ELF-1 (cell line): ENCODE measurements around the gene NCK2.
A peak's percentile ranks its signal among the peaks of the same experiment; 100 is the strongest.

ENCODE experiments used
- DNase-seq: peaks from one replicate; pipeline ENCODE4 v3.0.0-alpha.2; 2016; ENCODE audit warnings: low read depth, low spot score

The NCK2 gene

DNA sequence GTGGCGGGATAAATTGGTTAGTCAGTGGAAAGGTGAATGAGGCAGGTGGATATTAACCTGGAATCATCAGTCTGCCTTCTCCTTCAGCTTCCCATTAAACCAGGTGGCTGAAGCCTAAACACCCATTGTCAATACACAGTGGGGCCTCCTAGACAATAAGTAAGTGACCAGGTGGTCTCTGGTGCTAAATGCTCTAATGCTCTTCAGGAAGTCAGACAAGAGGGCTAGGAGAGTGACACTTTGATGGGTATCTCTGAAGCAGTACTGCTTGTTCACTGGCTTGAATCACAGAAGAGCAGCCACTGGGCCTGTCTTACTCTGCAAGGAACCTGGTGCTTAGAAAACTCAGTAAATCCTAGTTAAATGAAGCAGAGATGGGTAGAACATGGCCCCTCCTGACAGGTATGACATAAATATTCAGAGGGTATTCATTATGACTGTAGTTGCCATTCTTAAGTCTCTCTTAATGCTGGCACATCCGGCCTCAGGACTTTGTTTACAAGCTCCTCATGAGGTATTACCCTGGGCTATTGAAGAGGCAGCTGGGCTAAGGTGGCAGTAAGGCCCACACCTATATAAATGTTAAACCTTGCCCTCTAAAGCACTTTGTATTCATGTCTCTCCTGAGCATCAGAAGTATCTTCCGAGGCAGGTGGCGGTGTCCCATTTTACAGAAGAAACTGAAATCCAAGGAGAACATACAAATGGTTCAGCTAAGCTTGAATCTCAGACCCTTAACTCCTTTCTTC, 104.9 kb downstream of the NCK2 start:
- no peak for DNase-seq

DNA sequence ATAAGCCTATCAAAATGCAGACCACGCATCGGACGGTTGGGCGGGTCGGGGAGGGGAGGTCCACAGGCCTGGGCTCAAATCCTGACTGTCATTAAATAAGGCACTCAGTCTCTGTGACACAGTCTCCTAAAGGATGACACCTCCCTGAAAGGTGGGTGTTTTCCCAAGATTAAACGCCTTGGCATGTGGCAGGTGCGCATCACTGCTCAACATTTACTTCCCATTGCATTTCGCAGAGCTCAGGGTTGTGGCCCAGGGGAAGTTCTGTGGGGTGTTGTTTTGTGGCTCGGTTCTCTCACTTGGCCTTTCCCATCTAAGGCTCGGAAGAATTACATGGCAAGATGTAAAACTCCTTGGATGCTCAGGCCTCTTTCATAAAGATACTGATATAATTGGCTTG, 107.4 kb downstream of the NCK2 start:
- DNase-seq: no peak

DNA sequence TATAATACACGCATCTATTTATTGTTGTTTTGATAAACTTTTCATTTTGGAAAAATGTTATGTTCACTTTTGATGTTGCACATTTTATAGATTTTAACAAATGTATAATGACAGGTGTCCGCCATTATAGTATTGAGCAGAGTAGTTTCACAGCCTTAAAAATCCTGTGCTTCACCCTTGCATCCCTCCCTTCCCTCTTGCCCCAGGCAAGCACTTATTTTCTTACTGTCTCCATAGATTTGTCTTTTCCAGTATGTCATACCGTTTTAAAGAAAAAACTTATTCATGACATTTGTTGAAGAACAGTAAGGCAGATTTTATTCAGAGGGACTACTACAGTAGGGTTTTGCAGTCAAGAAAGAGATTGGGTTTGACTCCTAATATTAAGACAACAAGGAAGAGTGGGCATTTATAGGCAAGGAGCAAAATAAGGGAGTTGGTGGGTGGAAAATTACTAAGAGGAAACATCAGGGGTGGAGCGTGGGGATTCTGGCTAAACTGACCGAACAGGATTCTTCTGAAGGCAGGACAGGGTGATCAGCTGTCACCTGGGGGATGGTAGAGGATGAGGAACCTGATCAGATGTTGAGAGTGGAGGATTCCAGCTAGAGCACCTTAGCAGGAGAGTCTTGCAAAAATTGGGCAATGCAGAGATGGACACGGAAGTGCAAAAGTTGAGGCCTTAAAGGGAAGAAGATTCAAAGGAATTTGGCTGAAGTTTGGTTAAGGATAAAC, 108.8 kb downstream of the NCK2 start:
- peak; percentile 75 for DNase-seq

DNA sequence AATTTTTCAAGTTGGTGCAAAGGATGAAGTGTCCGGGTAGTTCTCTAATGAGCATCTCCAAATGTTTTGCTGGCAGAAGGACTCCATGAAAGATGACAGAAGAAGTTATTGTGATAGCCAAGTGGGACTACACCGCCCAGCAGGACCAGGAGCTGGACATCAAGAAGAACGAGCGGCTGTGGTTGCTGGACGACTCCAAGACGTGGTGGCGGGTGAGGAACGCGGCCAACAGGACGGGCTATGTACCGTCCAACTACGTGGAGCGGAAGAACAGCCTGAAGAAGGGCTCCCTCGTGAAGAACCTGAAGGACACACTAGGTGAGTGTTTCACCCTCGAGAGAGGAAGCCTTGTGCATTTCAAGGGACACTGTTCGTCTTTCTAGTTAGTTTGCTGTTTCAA, 110.3 kb downstream of the NCK2 start:
- no peak for DNase-seq

DNA sequence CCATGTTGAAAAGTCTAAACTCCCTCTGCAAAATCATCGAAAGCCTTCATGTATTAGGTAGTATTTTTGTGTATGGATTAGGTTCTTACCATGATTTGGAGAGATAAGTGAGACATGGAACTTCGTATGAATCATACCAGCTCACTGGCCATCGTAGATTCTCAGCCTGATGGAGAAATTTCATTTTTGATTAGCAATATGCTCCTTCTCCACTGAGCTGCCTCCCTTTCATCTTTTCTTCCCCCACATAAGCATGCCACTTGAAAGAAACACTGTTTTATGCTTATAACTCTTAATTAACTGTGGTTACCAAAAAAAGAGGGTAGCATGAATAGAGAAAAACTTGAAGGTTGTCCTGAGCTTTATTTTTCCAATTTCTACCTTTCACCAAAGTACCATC, 111.9 kb downstream of the NCK2 start:
- no peak for DNase-seq

DNA sequence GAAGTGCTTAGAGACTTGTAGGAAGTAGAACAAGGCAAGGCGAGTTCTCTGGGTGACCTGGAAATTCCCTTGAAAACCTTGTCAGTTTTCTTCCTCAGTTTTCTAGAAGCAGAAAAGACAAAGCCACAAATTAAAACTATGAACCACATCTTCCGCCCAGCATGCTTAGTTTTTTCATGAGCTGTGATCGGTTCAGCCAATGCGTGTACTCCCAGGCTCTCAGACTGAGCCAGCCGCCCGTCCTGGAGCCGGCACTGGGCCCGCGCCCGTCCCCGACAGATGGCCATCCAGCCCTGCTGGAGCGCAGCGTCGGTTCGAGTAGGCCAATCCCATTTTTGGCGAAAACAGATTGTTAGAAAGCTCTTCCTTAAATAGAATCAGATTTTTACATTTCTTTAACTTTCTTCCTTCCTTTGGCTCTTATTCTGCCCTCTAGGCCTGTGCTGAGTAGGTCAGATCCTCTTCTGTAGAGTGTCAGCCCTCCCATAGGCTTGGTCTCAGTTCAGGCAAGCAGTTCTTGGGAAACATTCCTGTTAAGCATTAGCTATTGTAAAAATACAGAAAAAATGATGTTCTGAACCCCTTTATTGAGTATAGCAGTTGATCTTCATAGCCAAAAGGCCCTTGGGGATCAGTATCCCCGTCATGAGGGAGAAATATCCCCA, 112.5 kb downstream of the NCK2 start:
- peak; percentile 32 for DNase-seq

DNA sequence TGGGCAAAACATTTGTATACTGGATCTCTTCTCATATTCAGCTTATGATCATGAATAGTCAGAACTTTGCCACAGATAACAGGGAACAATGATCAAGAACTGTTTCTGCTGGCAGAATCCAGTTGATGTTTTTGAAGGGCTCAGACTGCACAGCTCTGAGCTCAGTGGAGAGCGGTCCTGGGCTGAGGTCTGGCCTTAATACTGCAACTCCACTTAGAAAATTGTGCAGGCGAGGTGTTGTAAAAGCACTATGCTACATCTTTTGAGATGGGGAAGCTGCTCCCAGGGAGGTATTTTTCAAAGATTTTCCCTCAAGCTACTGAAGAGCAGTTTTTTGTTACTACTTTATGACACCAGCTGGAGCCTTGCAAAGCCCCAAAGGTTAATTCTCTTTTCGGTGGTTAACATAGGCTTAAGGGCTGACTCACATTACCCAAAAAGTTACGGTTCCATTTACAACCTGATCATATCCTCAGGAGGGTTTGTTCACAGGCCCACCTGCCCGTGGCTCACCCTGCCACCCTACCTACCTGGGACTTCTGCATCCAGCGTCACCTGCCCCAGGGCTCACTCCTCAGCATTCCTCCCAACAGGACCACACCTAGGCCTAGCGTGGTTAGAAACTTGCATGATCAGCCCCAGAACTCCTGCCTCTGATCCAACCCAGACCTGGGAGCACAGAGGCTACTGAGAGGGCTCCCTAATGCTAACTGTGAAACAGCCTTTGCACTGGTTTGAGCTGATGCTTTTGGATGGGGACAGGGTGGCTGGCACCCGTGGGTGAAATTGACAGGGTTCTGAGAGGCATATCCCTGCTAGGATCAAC, 114.4 kb downstream of the NCK2 start:
- DNase-seq: peak; percentile 84

DNA sequence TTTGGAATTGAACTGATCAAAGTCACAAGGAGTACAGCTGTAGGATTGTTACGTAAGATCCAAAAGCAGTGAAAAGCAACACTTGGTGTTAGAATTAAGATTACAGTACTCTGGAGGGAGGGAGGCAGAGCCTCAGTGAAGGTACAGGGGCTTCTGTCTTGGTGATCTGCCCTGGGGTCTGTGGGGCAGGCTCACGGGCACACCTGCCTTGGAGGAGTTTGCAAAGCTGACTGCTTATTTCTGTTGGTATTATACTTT, 114.9 kb downstream of the NCK2 start:
- no peak for DNase-seq

DNA sequence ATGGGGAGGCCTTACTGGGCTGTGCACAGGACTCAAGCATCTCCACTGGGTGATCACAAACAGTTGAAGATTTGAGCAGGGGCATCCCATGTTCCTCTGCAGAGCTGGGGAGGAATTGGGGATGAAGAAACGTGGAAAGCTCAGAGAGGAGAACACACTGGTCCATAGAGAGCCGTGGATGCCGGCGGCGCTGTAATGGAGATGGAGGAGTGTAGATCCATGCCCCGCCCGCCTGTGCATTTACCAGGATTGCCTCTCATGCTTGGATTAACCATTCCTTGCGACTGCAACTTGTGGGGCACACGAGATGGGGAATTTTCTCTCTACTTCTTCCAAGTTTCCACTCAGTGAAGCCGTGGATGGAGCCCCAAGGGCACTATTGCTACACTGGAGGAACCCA, 115.9 kb downstream of the NCK2 start:
- no peak for DNase-seq

DNA sequence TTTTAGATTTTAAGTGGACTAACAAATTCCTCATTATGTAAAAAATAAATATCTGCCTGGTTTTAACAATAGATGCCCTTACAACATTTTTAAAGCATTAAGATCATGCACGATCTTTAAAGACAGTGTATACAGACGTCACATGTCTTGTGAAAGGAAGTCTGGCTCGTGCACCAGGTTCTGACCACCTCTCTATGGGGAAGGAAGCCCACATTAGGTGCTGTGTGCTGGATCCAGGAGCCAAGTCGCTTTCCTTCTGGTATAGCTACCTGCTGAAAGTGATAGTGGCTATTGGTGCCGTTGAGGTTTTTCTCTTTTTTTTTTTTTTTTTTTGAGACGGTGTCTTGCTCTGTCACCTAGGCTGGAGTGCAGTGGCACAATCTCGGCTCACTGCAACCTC, 116.5 kb downstream of the NCK2 start:
- no peak for DNase-seq

DNA sequence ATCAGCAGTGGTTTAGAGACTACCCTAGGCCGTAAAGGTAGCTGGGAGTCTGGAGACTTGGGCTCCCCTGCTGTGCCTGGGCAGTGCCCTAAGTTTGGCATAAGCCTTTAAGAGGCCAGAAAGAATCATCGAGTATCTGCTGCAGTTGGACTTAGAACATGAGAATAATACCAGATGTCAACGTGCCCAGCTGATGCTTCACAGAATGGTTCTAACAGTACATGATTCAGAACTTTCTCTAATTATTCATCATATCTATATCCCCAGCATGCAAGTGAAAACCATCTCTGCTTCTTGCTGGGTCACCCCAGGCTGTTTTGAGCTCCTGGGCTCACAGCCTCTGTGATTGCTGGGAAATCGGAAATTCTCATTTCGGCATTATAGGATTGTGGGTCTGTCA, 118.1 kb downstream of the NCK2 start:
- DNase-seq: no peak

DNA sequence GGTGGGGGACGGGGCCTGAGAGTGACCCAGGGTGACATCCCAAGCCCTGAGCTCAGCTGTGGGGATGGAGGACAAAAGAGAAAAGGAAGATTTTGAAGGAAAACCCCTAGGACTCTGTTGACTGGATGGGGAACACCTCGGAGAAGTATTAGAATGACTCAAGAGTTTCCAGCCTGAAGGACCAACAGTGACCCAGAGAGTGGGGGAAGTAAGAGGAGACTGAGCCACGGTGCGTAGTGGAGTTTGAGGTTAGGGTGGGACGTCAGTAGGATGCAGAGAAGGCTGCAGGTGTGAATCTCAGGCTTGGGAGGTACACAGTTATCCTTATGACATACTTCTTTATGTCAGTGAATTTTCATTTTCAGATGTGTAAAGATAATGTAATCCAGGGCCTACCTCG, 119.5 kb downstream of the NCK2 start:
- no peak for DNase-seq

DNA sequence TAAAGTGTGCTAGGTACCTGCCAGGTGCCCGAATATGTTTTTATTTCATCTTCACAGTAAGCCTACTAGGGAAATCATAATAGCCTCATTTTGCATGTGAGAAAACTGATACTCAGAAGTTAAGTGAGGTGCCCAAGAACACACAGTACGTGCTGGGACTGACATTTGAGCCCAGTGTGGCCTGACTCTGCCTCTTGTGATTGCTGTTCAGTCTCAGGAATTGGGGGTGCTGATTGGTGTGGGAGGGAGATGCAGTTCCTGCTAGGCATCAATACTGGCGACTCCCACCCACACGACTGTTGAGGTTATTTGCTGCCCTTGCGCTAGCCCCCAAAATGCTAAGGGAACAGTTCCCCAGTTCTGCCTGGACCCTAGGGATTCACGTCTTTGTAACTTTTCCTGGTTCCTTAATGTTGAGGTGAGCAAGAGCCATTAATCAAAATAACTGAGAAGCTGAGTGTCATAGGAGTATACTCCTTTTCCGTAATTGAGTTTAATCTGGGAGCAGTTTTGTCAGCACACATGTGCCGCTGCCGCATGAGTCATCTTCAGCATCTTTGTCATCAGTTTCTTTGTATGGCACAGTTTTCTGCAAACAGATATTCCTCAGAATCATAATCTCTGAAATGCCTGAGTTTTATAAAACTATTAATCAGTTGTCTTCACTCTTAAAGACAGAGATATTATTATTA, 120.7 kb downstream of the NCK2 start:
- DNase-seq: no peak

DNA sequence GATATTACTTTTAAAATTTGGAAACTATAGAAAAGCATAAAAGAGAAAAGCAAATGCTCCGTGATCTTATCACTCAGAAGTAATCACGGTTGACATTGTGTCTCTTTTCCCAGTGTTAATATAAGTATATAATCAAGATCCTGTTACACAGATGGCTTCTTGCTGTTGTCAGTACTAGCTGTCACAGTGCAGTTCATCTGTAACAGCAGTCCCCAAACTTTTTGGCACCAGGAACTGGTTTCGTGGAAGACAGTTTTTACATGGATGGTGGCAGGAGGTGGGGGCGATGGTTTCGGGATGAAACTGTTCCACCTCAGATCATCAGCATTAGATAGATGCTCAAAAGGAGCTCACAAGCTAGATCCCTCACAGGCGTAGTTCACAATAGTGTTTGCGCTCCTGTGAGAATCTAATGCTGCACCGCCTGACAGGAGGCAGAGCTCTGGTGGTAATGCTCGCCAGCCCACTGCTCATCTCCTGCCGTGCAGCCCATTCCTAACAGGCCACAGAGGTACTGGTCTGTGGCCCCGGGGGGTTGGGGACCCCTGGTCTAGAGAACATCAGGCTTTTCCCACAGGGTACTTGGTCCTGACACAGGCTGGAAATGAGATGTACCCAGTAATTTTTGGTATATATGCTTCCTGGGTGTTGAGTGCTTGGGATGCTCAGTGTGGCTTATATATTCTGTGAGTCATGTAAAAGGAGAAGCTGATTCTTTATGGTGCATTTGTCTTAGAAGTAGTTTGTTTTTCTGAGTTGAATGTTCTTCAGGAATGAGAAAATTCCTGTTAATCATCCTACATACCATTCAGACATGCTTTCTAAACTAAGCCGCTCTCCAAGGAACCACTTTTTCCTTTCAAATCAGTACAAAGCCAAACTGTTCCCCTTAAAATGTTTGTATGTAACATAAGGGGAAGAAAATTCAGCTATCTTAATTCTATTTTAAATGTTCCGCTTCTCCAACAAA, 121.8 kb downstream of the NCK2 start:
- no peak for DNase-seq

DNA sequence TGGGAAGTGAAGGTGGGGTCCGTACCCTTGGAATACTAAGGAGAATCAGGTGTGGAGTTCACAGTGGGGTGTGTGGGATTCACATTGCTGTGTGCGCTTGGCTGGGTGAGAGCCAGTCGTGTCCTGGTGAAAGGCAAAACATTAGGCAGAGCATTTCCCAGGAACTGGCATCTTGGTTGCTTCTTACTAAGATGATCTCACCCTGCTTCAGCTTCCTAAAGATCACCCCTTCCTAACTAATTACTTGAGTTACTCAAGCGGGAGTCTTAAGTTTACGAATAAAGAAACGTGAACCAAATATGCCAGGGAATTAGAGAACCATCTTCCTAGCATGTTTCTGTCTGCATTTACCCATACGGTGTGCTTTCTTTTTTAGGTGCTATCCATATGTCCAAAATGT, 122.9 kb downstream of the NCK2 start:
- no peak for DNase-seq

DNA sequence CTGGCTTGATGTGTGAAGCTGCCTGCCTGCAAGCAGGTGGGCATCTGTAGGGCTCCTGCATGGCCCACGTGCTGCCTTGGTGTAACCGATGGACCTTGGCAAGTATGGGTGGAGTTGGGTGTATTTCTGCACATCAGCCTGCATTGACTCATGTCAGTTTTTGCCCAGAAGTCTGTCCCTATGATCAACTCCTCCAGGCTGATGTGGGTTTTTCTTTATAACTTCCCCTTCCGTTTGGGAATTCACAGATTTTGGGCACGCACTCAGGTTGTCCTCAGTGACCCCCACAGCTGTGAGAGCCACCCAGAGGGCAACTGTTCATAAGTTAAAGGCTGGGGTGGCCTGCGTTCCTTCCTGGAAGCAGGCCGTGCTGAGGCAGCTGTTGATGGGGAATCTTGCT, 123.3 kb downstream of the NCK2 start:
- no peak for DNase-seq

DNA sequence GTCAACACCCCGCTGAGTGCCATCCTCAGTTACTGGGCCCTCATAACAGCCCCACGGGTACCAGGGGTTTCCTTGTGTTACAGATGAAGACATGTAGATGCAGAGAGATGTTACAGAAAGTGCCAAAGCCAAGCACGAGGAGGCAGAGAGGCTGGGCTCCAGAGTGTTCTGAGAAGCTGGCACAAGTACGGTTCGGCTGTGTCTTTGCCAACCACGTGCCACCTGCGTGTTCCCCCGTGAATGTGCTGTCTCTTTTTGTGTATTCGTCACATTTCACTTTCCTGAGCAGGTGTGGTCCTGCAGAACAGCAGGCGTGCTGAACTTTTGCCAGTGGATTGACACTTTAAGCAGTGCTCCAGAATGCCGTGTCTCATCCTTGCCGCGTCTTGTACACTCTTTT, 124.6 kb downstream of the NCK2 start:
- no peak for DNase-seq

DNA sequence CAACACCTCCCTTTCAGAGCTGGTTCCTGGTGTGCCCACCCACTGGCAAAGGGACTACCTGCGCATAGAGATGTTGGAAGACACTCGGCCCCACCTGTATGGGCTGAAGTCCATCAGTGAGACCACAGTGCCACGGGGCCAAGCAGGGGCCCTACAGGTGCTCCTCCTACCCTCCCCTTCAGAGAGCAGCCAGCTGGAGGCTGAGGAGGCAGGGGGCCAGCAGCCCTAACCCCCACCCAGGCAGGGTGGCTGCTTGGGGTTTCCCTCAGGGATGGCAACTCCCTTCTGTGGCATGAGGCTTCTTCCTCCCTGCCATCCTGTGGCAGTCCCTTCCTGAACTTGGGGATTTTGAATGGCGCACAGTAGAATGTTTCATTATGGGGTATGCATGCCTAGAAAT, 125.3 kb downstream of the NCK2 start:
- DNase-seq: no peak

DNA sequence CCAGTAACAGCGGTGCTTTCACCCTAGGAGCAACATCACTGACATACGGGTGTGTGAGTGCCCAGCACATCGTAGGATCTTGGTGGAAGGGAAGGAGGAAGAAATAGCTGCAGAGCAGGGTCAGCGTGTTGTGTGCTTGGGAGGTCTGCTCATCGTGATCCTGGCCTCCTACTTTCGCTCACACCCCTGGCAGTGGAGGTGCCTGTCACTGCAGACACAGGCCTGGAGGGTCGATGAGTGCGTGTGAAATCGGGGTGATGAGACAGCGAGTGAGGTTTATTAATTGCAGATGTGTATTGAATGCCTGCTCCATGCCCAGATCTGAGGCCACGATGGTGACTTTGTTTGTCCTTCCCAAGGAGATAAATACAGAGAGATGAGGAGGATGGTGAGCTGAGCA, 126.1 kb downstream of the NCK2 start:
- DNase-seq: no peak

DNA sequence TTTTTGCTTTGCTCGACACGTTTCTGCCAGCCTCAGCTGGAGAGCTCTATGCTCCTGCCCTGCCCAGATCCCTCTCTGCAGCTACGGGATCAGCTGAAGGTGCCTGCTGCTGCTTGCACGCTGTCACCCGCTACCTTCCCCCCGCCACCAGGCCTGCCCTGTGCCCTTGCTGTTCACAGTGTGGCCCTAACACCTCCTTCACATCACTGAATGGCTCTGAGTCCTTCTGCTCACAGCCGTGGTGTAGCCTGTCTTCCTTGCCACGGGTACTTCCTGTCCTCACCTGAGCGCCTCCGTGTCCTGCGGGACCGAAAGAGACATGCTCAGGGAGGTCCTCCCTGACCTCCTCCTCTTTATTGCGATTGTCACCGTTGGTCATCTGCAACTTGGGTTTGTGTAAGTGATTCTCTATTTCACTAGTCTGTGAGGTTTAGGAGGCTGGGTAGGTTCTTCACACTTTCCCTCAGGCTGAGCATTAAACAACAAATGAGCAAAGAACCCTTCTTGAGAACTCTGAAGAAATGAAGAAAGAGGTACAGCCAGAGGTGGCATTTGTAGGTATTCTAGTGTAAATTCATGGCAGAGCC, 127.5 kb downstream of the NCK2 start:
- no peak for DNase-seq
